GM13976 (cell line): ENCODE data around the gene GRID1.

Experiments used
- DNase-seq: peaks from one replicate; pipeline ENCODE4 v3.0.0; 2012; ENCODE audit warnings: low spot score
- in situ Hi-C: fragments of 300-500 bp; cut with MboI; formaldehyde crosslinking; loops from one replicate; pipeline ENCODE4 v1.12.0; 2022; ENCODE audit warnings: low sequenced_read_pairs, mixed read lengths, inconsistent platforms; ENCODE audit not compliant: unreplicated experiment
- TF ChIP-seq, protein P1 (sequence below): IDR thresholded peaks from 2 replicates; pipeline ENCODE4 v1.5.1; 2012; ENCODE audit warnings: borderline replicate concordance, mild to moderate bottlenecking; ENCODE audit not compliant: insufficient read depth; ENCODE audit errors: extremely low read depth, missing control alignments, control extremely low read depth

GRID1 gene

GRCh38 chr10:86188796-86189558 is 177.6 kb downstream of the GRID1 start:
- in situ Hi-C loops = no loop called here
- TF ChIP-seq, protein P1, sequence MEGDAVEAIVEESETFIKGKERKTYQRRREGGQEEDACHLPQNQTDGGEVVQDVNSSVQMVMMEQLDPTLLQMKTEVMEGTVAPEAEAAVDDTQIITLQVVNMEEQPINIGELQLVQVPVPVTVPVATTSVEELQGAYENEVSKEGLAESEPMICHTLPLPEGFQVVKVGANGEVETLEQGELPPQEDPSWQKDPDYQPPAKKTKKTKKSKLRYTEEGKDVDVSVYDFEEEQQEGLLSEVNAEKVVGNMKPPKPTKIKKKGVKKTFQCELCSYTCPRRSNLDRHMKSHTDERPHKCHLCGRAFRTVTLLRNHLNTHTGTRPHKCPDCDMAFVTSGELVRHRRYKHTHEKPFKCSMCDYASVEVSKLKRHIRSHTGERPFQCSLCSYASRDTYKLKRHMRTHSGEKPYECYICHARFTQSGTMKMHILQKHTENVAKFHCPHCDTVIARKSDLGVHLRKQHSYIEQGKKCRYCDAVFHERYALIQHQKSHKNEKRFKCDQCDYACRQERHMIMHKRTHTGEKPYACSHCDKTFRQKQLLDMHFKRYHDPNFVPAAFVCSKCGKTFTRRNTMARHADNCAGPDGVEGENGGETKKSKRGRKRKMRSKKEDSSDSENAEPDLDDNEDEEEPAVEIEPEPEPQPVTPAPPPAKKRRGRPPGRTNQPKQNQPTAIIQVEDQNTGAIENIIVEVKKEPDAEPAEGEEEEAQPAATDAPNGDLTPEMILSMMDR = no peak
- no peak for DNase-seq

- in situ Hi-C loops = no loop called here
- no peak for DNase-seq
Measured at GRCh38 chr10:86188326-86188725, 178.3 kb downstream of the GRID1 start.

GRCh38 chr10:86187499-86188239 is 178.9 kb downstream of the GRID1 start:
- DNase-seq = no peak
- in situ Hi-C loops = no loop called here
- TF ChIP-seq, protein P1 = no peak

More at GRCh38 chr10:86188326-86188725, 178.3 kb downstream of the GRID1 start:
- TF ChIP-seq, protein P1 = no peak

DNA sequence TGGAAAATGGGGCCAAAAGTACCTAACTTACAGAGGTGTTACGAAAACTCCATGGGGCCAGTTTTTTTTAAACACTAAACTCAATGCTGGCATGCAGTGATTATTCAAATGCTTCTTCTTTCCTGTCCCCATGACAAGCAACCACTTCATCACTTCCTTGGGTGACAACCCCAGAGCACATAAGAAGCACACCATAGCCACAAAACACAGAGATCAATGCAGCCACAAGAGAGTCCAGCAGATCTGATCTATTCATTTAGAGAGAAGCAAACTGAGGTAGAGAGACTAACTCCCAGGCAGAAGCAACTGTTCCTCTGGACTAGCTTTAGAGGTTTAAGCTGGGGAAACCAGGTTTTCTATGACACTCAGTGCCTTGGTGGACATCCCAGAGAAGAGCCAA is 180.0 kb downstream of the GRID1 start:
- in situ Hi-C loops = no loop called here
- DNase-seq = no peak
- TF ChIP-seq, protein P1 = no peak

DNA sequence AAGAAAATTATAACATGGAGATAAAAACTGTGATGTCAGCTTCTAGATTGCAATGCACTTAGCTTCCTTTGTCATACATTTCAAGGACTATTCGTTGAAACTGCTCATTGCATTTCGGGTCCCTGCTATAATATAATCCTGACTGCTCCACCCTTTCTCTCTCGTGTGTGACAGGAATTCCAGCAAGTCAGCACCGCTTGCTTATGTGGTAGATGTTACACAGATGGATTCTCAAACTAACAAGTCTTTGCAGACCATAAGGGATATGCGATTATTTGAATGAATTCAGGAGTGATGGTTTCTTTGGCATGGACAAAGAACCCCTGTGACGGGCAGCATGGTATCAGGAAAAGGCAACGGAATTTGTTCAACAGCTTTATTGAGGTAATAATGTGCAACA is 184.0 kb downstream of the GRID1 start:
- TF ChIP-seq, protein P1 = no peak
- in situ Hi-C loops = no loop called here
- no peak for DNase-seq

DNA sequence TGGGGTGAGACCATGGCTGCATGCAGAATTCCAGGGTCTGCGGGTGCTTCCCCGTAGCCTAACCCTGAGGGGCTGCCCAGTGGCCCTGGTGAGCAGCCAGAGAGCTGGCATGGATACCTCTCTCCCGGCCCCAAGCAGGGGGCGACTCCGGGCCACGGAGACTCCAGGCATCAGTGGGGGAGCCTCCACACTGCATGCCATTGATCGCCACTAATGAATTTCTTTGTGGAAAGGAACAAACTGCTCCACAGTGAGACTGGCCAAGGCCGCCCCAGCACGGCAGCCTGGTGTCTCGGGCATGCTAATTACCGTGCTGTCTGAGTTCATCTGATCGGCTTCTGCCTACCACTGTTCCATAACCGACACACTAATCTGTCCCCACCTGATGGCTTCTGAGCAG is 184.4 kb downstream of the GRID1 start:
- no peak for DNase-seq
- TF ChIP-seq, protein P1 = no peak
- in situ Hi-C loops = no loop called here

GRCh38 chr10:86180861-86181260 is 185.7 kb downstream of the GRID1 start:
- in situ Hi-C loops = no loop called here
- DNase-seq = no peak
- TF ChIP-seq, protein P1 = no peak
